GM06990 (cell line): ENCODE data around the gene RARG.

Source experiments
- DNase-seq: peaks from one replicate; pipeline ENCODE4 v3.0.0-alpha.2; 2011; ENCODE audit not compliant: insufficient read length; ENCODE audit errors: extremely low read depth
- H3K27me3 ChIP-seq: replicated peaks from 2 replicates; pipeline ENCODE4 v1.6.0; 2011; ENCODE audit warnings: low read length; ENCODE audit not compliant: control insufficient read depth, insufficient read depth
- H3K36me3 ChIP-seq: 2 replicates; pipeline ENCODE4 v1.5.1; 2011; ENCODE audit warnings: low read length; ENCODE audit not compliant: control insufficient read depth, insufficient read depth
- H3K4me3 ChIP-seq: replicated peaks from 2 replicates; pipeline ENCODE4 v1.5.1; 2011; ENCODE audit warnings: low read depth, mild to moderate bottlenecking, control low read depth, low read length
- CTCF ChIP-seq: IDR thresholded peaks from 2 replicates; pipeline ENCODE4 v1.5.1; 2011; ENCODE audit warnings: low read length, control low read depth, mild to moderate bottlenecking, inconsistent platforms; ENCODE audit not compliant: insufficient read depth, poor library complexity, severe bottlenecking

Gene RARG

DNA sequence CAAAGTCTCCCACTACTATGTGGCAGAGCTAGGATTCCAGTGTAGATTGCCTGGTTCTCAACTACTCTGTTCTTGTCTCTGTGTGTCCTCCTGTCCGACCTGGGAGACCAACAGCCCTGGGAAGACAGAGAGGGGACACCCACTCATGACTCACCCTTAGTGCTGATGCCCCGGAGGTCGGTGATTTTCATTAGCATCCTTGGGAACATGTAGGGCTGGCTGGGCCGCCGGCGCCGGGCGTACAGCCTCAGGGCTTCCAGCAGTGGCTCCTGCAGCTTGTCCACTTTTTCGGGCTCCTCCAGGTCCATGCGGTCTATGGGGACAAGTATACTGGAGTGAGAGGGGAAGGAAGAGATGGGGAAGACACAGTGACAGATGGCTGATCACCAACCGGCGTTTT lies 19.1 kb downstream of the RARG start:
- no peaks in the 10 kb centered on the region for H3K27me3 ChIP-seq
- no peak overlapping the region for H3K4me3 ChIP-seq
- peaks cover 10% of the 10 kb centered on the region for H3K36me3 ChIP-seq
- no peak for DNase-seq
- no peak for TF ChIP-seq CTCF

DNA sequence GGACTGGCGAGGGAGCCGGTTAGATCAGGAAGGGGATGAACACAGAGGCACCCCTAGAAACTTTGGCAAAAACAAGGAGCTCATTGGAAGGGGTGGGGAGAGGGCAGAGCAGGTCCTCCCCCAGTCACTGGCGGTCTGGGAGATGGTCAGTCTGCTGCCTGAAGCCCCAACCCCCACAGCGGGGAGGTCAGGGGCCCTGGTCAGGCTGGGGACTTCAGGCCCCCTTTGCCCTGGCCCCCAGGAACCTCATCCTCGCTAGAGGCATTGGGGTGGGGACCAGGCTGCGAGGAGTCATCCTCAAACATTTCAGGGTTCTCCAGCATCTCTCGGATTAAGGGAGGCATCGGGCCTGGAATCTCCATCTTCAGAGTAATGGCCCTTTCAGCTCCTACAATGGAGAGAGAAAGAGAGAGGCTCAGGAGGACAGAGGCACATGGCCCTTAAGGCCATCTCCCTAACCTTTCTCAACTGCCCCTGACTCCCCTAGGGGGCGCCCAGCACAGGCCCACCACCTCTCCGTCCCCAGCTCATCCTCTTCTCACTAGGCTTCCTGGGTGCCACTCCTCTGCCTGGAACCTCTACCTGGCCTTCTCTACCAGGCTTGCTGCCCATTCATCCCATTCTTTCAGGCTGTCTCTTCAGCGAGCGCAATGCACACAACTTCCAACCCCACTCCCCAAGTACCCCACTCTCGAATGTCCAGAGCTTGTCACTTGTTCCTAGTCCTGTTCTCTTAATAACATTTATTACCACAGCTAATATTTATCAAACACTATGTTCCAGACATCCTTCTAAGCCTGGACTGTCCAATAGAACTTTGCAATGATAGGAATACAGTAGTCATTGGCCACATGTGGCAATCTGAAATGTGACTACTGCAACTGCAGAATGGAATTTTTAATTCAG lies 20.3 kb downstream of the RARG start:
- Histone ChIP-seq H3K36me3 (peaks cover 10% of the 10 kb centered on the region), H3K4me3 (no peak overlapping the region), H3K27me3 (no peaks in the 10 kb centered on the region)
- no peak for DNase-seq
- peak; percentile 73 for TF ChIP-seq CTCF

DNA sequence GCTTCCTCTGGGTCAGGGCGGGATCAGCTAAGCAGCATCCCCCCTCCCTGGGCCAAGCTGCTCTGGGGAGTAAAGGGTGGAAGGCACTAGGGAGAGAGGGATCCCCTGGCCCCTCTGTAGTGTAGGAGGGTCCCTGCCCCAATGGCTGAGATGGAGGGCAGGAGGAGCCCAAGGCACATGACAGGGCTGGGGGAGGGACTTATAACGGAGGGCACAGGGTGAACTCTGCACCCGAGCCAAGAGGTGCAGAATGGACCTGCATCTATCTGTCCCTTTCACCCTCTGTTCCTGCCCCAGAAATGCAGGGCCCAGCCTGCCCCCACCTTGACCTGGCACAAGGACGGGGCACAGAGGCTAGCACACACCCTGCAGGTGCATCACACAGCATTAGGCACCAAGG lies 21.2 kb downstream of the RARG start:
- Histone ChIP-seq H3K27me3 (no peaks in the 10 kb centered on the region), H3K4me3 (no peak overlapping the region), H3K36me3 (peaks cover 10% of the 10 kb centered on the region)
- DNase-seq = no peak
- no peak for TF ChIP-seq CTCF

- Histone ChIP-seq H3K36me3 (peaks cover 7% of the 10 kb centered on the region), H3K27me3 (no peaks in the 10 kb centered on the region), H3K4me3 (peak overlapping the region; percentile 66)
- DNase-seq = peak; percentile 69
- TF ChIP-seq CTCF = no peak
Measured at GRCh38 chr12:53208877-53209463, 23.0 kb downstream of the RARG start.

- TF ChIP-seq CTCF = no peak
- peaks cover 5% of the 10 kb centered on the region; the same call in 1 of the 2 replicates for H3K36me3 ChIP-seq
- H3K4me3 ChIP-seq = no peak overlapping the region
- DNase-seq = no peak
- H3K27me3 ChIP-seq = no peaks in the 10 kb centered on the region
Measured at GRCh38 chr12:53208435-53208834, 23.6 kb downstream of the RARG start.
